Epidermal melanocyte (primary cell): ENCODE results near the gene SLC22A7.
"Not testable (repeated sequence)": the region's sequence is repeated elsewhere in the genome, so short reads cannot be mapped to it uniquely, and the experiment has no call there.

Source experiments
- DNase-seq: peaks from one replicate; pipeline ENCODE4 v3.0.0; 2011; ENCODE audit warnings: low spot score; ENCODE audit not compliant: insufficient read length

The SLC22A7 gene

GRCh38 chr6:43299338-43300293, 1.6 kb downstream of the SLC22A7 start:
- DNase-seq, result no peak

GRCh38 chr6:43301081-43301870, 3.2 kb downstream of the SLC22A7 start:
- DNase-seq, result no peak

- DNase-seq, result no peak
Measured at GRCh38 chr6:43302126-43302525, 4.1 kb downstream of the SLC22A7 start.

GRCh38 chr6:43303006-43303405, 4.9 kb downstream of the SLC22A7 start:
- not testable (repeated sequence) for DNase-seq

- no peak for DNase-seq
Measured at GRCh38 chr6:43303751-43304331, 5.8 kb downstream of the SLC22A7 start.

- no peak for DNase-seq
Measured at GRCh38 chr6:43304361-43304760, 6.3 kb downstream of the SLC22A7 start.

- DNase-seq, result no peak
Measured at GRCh38 chr6:43304882-43305281, 6.8 kb downstream of the SLC22A7 start.

GRCh38 chr6:43306086-43306485, 8.0 kb downstream of the SLC22A7 start:
- DNase-seq, result no peak

- DNase-seq, result no peak
Measured at GRCh38 chr6:43307451-43308100, 9.5 kb downstream of the SLC22A7 start.

GRCh38 chr6:43308101-43308989, 10.3 kb downstream of the SLC22A7 start, which contains the start of gene CRIP3:
Gene CRIP3 (minus strand): TSS chr6:43308826. CDS start chr6:43308792, 34 bp downstream.
- DNase-seq, result no peak

- DNase-seq, result no peak
Measured at GRCh38 chr6:43308990-43309477, 11.0 kb downstream of the SLC22A7 start.

- no peak for DNase-seq
Measured at GRCh38 chr6:43310134-43310533, 12.1 kb downstream of the SLC22A7 start.

- DNase-seq, result no peak
Measured at GRCh38 chr6:43310624-43311023, 12.6 kb downstream of the SLC22A7 start.

- no peak for DNase-seq
Measured at GRCh38 chr6:43311666-43312065, 13.6 kb downstream of the SLC22A7 start.

- DNase-seq, result no peak
Measured at GRCh38 chr6:43313813-43314212, 15.8 kb downstream of the SLC22A7 start.

GRCh38 chr6:43318011-43318410, 20.0 kb downstream of the SLC22A7 start:
- DNase-seq, result no peak

GRCh38 chr6:43325876-43326275, 27.8 kb downstream of the SLC22A7 start:
- no peak for DNase-seq

- no peak for DNase-seq
Measured at GRCh38 chr6:43328528-43328927, 30.5 kb downstream of the SLC22A7 start.

- no peak for DNase-seq
Measured at GRCh38 chr6:43331470-43331869, 33.4 kb downstream of the SLC22A7 start.

GRCh38 chr6:43331891-43332290, 33.8 kb downstream of the SLC22A7 start:
- no peak for DNase-seq
